Eye (tissue), 1 donor: ENCODE data around the gene HDAC9.
A peak's percentile ranks its signal among the peaks of the same experiment; 100 is the strongest.
"Not testable (repeated sequence)": the region's sequence is repeated elsewhere in the genome, so short reads cannot be mapped to it uniquely, and the experiment has no call there.

Source experiments
- DNase-seq: peaks from one replicate; pipeline ENCODE4 v3.0.0-alpha.2; 2015

The HDAC9 gene

GRCh38 chr7:18905316-18905943, 409.9 kb downstream of the HDAC9 start:
- DNase-seq = no peak

- no peak for DNase-seq
These were observed 411.4 kb downstream of the HDAC9 start for GRCh38 chr7:18906901-18907300.

- peak; percentile 31 for DNase-seq
These were observed 417.6 kb downstream of the HDAC9 start for GRCh38 chr7:18913106-18913505.

GRCh38 chr7:18916826-18917225, 421.3 kb downstream of the HDAC9 start:
- no peak for DNase-seq

- DNase-seq = no peak
These were observed 431.6 kb downstream of the HDAC9 start for GRCh38 chr7:18927134-18927533.

- no peak for DNase-seq
These were observed 440.7 kb downstream of the HDAC9 start for GRCh38 chr7:18936265-18936664.

- DNase-seq = no peak
These were observed 444.4 kb downstream of the HDAC9 start for GRCh38 chr7:18939771-18940592.

- no peak for DNase-seq
These were observed 445.1 kb downstream of the HDAC9 start for GRCh38 chr7:18940593-18941134.

- DNase-seq = no peak
These were observed 445.7 kb downstream of the HDAC9 start for GRCh38 chr7:18941207-18941606.

- no peak for DNase-seq
These were observed 453.0 kb downstream of the HDAC9 start for GRCh38 chr7:18948521-18948920.

- no peak for DNase-seq
These were observed 457.3 kb downstream of the HDAC9 start for GRCh38 chr7:18952846-18953245.

- DNase-seq = no peak
These were observed 463.1 kb downstream of the HDAC9 start for GRCh38 chr7:18958627-18959026.

- DNase-seq = no peak
These were observed 465.2 kb downstream of the HDAC9 start for GRCh38 chr7:18960725-18961124.

GRCh38 chr7:18962031-18962430, 466.5 kb downstream of the HDAC9 start:
- DNase-seq = no peak

GRCh38 chr7:18965657-18966056, 470.1 kb downstream of the HDAC9 start:
- no peak for DNase-seq

GRCh38 chr7:18967755-18968154, 472.2 kb downstream of the HDAC9 start:
- DNase-seq = not testable (repeated sequence)

GRCh38 chr7:18971839-18972238, 476.3 kb downstream of the HDAC9 start:
- DNase-seq = no peak

GRCh38 chr7:18974803-18975202, 479.3 kb downstream of the HDAC9 start:
- DNase-seq = no peak

GRCh38 chr7:18975276-18975675, 479.7 kb downstream of the HDAC9 start:
- DNase-seq = no peak

GRCh38 chr7:18975689-18976280, 480.2 kb downstream of the HDAC9 start:
- no peak for DNase-seq

GRCh38 chr7:18976715-18977471, 481.3 kb downstream of the HDAC9 start:
- no peak for DNase-seq

- DNase-seq = no peak
These were observed 482.6 kb downstream of the HDAC9 start for GRCh38 chr7:18978108-18978495.

GRCh38 chr7:18990700-18991099, 495.2 kb downstream of the HDAC9 start:
- not testable (repeated sequence) for DNase-seq
